HepG2 (cell line): Measurements from ENCODE around the gene MRFAP1L1. TPM values are rescaled to one million over a fixed set of nuclear protein-coding genes. Genes with fewer than 3 reads are reported as not detected.
A peak's percentile ranks its signal among the peaks of the same experiment; 100 is the strongest.

Experiments used
- CBX5 ChIP-seq: sonication (generic); formaldehyde crosslinking; IDR thresholded peaks from 2 replicates; pipeline ENCODE4 v1.4.0; 2020; ENCODE audit warnings: missing genetic modification reagents, borderline replicate concordance
- ELF1 ChIP-seq: sonication (generic); formaldehyde crosslinking; IDR thresholded peaks from 2 replicates; pipeline ENCODE4 v1.4.0; 2020; ENCODE audit warnings: missing genetic modification reagents
- MAFF ChIP-seq: IDR thresholded peaks from 2 replicates; pipeline ENCODE4 v1.6.1; 2011; ENCODE audit warnings: low read depth, low read length, improper control_type of control experiment
- MXD1 ChIP-seq: sonication (generic); formaldehyde crosslinking; IDR thresholded peaks from 2 replicates; pipeline ENCODE4 v1.4.0; 2020; ENCODE audit warnings: mild to moderate bottlenecking, missing genetic modification reagents
- MZF1 ChIP-seq: sonication (generic); formaldehyde crosslinking; IDR thresholded peaks from 2 replicates; pipeline ENCODE4 v1.8.1; 2023; ENCODE audit warnings: mild to moderate bottlenecking, missing genetic modification reagents, borderline replicate concordance
- RAD51 ChIP-seq: fragments of 450-650 bp; IDR thresholded peaks from 2 replicates; pipeline ENCODE4 v1.6.1; 2016; ENCODE audit warnings: borderline replicate concordance
- RARA ChIP-seq: IDR thresholded peaks from 2 replicates; pipeline ENCODE4 v1.6.1; 2016; ENCODE audit warnings: missing genetic modification reagents, missing compliant biosample characterization
- SALL1 ChIP-seq: sonication (generic); formaldehyde crosslinking; IDR thresholded peaks from 2 replicates; pipeline ENCODE4 v1.8.0; 2022; ENCODE audit warnings: mild to moderate bottlenecking, missing genetic modification reagents
- YEATS4 ChIP-seq: sonication (generic); formaldehyde crosslinking; IDR thresholded peaks from 2 replicates; pipeline ENCODE4 v1.4.0; 2020; ENCODE audit warnings: missing genetic modification reagents, borderline replicate concordance
- ZBTB3 ChIP-seq: sonication (generic); formaldehyde crosslinking; IDR thresholded peaks from 2 replicates; pipeline ENCODE4 v1.4.0; 2020; ENCODE audit warnings: low read depth, mild to moderate bottlenecking, moderate library complexity, missing genetic modification reagents, borderline replicate concordance
- ZNF468 ChIP-seq: sonication (generic); formaldehyde crosslinking; IDR thresholded peaks from 2 replicates; pipeline ENCODE4 v1.8.0; 2022; ENCODE audit warnings: mild to moderate bottlenecking, moderate library complexity, missing genetic modification reagents
- ZNF546 ChIP-seq: sonication (generic); formaldehyde crosslinking; conservative IDR thresholded peaks from 2 replicates; pipeline ENCODE4 v1.8.1; 2023; ENCODE audit warnings: mild to moderate bottlenecking, missing genetic modification reagents
- ZNF674 ChIP-seq: sonication (generic); formaldehyde crosslinking; IDR thresholded peaks from 2 replicates; pipeline ENCODE4 v1.5.0; 2020; ENCODE audit warnings: low read depth, mild to moderate bottlenecking, missing genetic modification reagents
- polyA plus RNA-seq, 8 experiments: library from polyadenylated mRNA; depleted of rRNA in 3 of 8; stranded (reverse) in 7 of 8; unstranded in 1 of 8; fragments of >200 nt; fragmentation: Illumina TruSeq in 4 of 8; extraction: Trizol in 4 of 8; gene quantifications; 2 replicates each; pipeline versions ENCODE4 v1.2.1 to v1.2.3, GENCODE V29; 2011 to 2016; ENCODE audit warnings: low read depth in 4 of 8, missing spikeins in 1 of 8, mixed read lengths in 1 of 8; ENCODE audit not compliant: insufficient read depth in 1 of 8
- total RNA-seq, 5 experiments: library from RNA; depleted of rRNA; stranded (reverse); fragments of >200 nt; fragmentation: Illumina TruSeq; extraction: Trizol; gene quantifications; 2 replicates each; pipeline ENCODE4 v1.2.3, GENCODE V29; 2016; ENCODE audit warnings: low read depth in 1 of 5
- TF ChIP-seq, protein P1 (sequence below): sonication (generic); formaldehyde crosslinking; IDR thresholded peaks from 2 replicates; pipeline ENCODE4 v1.4.0; 2020; ENCODE audit warnings: missing genetic modification reagents, mild to moderate bottlenecking, borderline replicate concordance
- TF ChIP-seq, protein P2 (sequence below): sonication (generic); formaldehyde crosslinking; IDR thresholded peaks from 2 replicates; pipeline ENCODE4; 2020; ENCODE audit warnings: missing genetic modification reagents, mild to moderate bottlenecking, borderline replicate concordance

MRFAP1L1 gene
- total and polyA plus RNA-seq, 2 of the 13 experiments (the other 11 are each of a cell fraction or from before 2014, with no cell fraction given), result 44.8 to 76.6 TPM

DNA sequence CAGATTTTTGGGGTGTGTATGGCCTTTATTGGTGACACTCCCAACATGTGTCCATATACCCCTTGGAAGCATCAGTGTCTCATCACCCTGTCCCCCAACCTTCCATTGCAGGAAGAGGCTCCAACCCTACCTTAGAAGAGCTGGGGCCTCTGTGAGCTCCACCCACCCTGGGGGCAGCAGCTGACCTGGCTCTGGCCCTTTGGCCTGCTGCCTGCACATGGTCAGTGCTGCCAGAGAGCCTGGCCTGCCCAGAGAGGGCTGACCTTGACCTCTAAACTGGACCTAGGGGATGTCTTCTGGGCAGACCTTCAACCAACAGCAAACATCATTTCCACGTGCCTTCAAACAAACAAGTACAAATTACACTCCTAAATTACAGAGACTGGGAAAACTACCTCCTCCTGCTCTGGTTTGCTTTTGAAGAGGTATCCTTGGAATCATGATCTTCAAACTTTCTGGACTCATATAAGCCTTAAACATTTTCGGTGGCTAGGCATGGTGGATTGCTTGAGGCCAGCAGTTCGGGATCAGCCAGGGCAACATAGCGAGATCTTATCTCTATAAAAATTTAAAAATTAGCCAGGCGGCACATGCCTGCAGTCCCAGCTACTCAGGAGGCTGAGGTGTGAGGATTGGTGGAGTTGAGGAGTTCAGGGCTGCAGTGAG lies 45.6 kb upstream of the MRFAP1L1 start (continued):
- TF ChIP-seq, protein P1, sequence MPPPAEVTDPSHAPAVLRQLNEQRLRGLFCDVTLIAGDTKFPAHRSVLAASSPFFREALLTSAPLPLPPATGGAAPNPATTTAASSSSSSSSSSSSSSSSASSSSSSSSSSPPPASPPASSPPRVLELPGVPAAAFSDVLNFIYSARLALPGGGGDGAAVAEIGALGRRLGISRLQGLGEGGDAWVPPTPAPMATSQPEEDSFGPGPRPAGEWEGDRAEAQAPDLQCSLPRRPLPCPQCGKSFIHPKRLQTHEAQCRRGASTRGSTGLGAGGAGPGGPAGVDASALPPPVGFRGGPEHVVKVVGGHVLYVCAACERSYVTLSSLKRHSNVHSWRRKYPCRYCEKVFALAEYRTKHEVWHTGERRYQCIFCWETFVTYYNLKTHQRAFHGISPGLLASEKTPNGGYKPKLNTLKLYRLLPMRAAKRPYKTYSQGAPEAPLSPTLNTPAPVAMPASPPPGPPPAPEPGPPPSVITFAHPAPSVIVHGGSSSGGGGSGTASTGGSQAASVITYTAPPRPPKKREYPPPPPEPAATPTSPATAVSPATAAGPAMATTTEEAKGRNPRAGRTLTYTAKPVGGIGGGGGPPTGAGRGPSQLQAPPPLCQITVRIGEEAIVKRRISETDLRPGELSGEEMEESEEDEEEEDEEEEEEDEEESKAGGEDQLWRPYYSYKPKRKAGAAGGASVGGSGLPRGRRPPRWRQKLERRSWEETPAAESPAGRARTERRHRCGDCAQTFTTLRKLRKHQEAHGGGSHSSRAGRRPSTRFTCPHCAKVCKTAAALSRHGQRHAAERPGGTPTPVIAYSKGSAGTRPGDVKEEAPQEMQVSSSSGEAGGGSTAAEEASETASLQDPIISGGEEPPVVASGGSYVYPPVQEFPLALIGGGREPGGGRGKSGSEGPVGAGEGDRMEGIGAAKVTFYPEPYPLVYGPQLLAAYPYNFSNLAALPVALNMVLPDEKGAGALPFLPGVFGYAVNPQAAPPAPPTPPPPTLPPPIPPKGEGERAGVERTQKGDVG (CRISPR knock-in tag), result peak; percentile 66; the same call in 1 of the 2 replicates
- TF ChIP-seq MAFF (no peak), MXD1 (CRISPR knock-in tag) (peak; percentile 54; the same call in 1 of the 2 replicates), ZNF674 (CRISPR knock-in tag) (no peak), ZNF546 (CRISPR knock-in tag) (no peak), ELF1 (CRISPR knock-in tag) (peak; percentile 67), YEATS4 (CRISPR knock-in tag) (peak; percentile 88), ZBTB3 (CRISPR knock-in tag) (no peak), SALL1 (CRISPR knock-in tag) (peak; percentile 99), RARA (CRISPR knock-in tag) (peak; percentile 100), CBX5 (CRISPR knock-in tag) (peak; percentile 69; the same call in 1 of the 2 replicates), RAD51 (no peak), MZF1 (CRISPR knock-in tag) (no peak), ZNF468 (CRISPR knock-in tag) (no peak)
- TF ChIP-seq, protein P2, sequence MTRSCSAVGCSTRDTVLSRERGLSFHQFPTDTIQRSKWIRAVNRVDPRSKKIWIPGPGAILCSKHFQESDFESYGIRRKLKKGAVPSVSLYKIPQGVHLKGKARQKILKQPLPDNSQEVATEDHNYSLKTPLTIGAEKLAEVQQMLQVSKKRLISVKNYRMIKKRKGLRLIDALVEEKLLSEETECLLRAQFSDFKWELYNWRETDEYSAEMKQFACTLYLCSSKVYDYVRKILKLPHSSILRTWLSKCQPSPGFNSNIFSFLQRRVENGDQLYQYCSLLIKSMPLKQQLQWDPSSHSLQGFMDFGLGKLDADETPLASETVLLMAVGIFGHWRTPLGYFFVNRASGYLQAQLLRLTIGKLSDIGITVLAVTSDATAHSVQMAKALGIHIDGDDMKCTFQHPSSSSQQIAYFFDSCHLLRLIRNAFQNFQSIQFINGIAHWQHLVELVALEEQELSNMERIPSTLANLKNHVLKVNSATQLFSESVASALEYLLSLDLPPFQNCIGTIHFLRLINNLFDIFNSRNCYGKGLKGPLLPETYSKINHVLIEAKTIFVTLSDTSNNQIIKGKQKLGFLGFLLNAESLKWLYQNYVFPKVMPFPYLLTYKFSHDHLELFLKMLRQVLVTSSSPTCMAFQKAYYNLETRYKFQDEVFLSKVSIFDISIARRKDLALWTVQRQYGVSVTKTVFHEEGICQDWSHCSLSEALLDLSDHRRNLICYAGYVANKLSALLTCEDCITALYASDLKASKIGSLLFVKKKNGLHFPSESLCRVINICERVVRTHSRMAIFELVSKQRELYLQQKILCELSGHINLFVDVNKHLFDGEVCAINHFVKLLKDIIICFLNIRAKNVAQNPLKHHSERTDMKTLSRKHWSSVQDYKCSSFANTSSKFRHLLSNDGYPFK (CRISPR knock-in tag), result peak; percentile 48; the same call in 1 of the 2 replicates
